Neural progenitor cell (in vitro differentiated cells): Measurements from ENCODE around the gene P2RY11.

Experiments used
- EZH2 ChIP-seq: fragments of 200-600 bp; sonication (generic); IDR thresholded peaks from 2 replicates; pipeline ENCODE4 v1.6.1; 2017; ENCODE audit warnings: antibody characterized with exemption, mild to moderate bottlenecking, moderate library complexity
- EZH2phosphoT487 ChIP-seq: fragments of 200-600 bp; sonication (generic); IDR thresholded peaks from 2 replicates; pipeline ENCODE4 v1.6.1; 2017; ENCODE audit warnings: antibody characterized with exemption
- TF ChIP-seq, protein P1 (sequence below): fragments of 200-600 bp; sonication (generic); IDR thresholded peaks from 2 replicates; pipeline ENCODE4 v1.5.1; 2017; ENCODE audit warnings: antibody characterized with exemption, mild to moderate bottlenecking

DNA sequence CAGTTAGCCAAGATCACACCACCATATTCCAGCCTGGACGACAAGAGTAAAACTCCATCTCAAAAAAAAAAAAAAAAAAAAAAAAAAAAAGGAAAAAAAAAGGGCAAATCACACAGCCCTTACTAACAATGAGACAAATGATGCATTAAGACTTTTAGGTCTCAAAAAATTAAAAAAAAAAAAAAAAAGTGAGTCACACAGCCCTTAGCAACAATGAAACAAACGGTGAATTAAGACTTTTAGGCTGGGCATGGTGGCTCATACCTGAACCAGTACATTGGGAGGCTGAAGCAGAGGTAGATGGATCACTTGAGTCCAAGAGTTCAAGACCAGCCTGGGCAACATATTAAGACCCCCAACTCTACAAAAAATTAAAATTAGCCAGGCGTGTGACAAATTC, 40.6 kb downstream of the P2RY11 start:
- TF ChIP-seq, protein P1, sequence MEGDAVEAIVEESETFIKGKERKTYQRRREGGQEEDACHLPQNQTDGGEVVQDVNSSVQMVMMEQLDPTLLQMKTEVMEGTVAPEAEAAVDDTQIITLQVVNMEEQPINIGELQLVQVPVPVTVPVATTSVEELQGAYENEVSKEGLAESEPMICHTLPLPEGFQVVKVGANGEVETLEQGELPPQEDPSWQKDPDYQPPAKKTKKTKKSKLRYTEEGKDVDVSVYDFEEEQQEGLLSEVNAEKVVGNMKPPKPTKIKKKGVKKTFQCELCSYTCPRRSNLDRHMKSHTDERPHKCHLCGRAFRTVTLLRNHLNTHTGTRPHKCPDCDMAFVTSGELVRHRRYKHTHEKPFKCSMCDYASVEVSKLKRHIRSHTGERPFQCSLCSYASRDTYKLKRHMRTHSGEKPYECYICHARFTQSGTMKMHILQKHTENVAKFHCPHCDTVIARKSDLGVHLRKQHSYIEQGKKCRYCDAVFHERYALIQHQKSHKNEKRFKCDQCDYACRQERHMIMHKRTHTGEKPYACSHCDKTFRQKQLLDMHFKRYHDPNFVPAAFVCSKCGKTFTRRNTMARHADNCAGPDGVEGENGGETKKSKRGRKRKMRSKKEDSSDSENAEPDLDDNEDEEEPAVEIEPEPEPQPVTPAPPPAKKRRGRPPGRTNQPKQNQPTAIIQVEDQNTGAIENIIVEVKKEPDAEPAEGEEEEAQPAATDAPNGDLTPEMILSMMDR = no peak
- TF ChIP-seq EZH2 = no peak
- no peak for TF ChIP-seq EZH2phosphoT487
